HL-60 (cell line): Measurements from ENCODE around the gene LIMS2.

ENCODE experiments used
- DNase-seq, 2 experiments: peaks; one replicate each; pipeline ENCODE4 v3.0.0-alpha.2; 2010 to 2020; ENCODE audit warnings: low read depth in 1 of 2, low spot score in 1 of 2
- H3K27ac ChIP-seq: fragments of 250-450 bp; sonication (Bioruptor Pico); replicated peaks from 2 replicates; pipeline ENCODE4 v1.5.1; 2020; ENCODE audit warnings: mild to moderate bottlenecking, moderate library complexity
- H3K27me3 ChIP-seq: fragments of 250-450 bp; sonication (Bioruptor Pico); 2 replicates; pipeline ENCODE4 v1.5.1; 2021; ENCODE audit warnings: mild to moderate bottlenecking, moderate library complexity; ENCODE audit not compliant: insufficient read depth, poor library complexity, severe bottlenecking
- H3K4me3 ChIP-seq: replicated peaks from 2 replicates; pipeline ENCODE4 v1.5.1; 2011; ENCODE audit warnings: mild to moderate bottlenecking, control low read depth, low read length; ENCODE audit not compliant: insufficient read depth
- GABPA ChIP-seq: IDR thresholded peaks from 2 replicates; pipeline ENCODE4 v1.6.1; 2012; ENCODE audit warnings: low read depth
- POLR2AphosphoS5 ChIP-seq: IDR thresholded peaks from 2 replicates; pipeline ENCODE4 v1.6.1; 2012; ENCODE audit warnings: low read depth
- REST ChIP-seq: IDR thresholded peaks from 2 replicates; pipeline ENCODE4 v1.6.1; 2012; ENCODE audit warnings: low read depth; ENCODE audit not compliant: insufficient replicate concordance
- SPI1 ChIP-seq: IDR thresholded peaks from 2 replicates; pipeline ENCODE4 v1.6.1; 2012; ENCODE audit warnings: low read depth, mild to moderate bottlenecking, borderline replicate concordance
- TF ChIP-seq, protein P1 (sequence below): IDR thresholded peaks from one replicate; pipeline ENCODE4 v1.5.1; 2011; ENCODE audit warnings: low read length, control low read depth, inconsistent platforms; ENCODE audit not compliant: insufficient read depth

LIMS2 gene

GRCh38 chr2:127637725-127638252 lies 37.5 kb downstream of the LIMS2 start:
- H3K4me3 ChIP-seq = no peak overlapping the region
- H3K27me3 ChIP-seq = no peaks in the 10 kb centered on the region
- no peak overlapping the region for H3K27ac ChIP-seq
- TF ChIP-seq POLR2AphosphoS5 (no peak), SPI1 (0 out of 2 replicates have a peak, but pooled peaks have one; percentile 4), REST (no peak), GABPA (no peak)
- TF ChIP-seq, protein P1, sequence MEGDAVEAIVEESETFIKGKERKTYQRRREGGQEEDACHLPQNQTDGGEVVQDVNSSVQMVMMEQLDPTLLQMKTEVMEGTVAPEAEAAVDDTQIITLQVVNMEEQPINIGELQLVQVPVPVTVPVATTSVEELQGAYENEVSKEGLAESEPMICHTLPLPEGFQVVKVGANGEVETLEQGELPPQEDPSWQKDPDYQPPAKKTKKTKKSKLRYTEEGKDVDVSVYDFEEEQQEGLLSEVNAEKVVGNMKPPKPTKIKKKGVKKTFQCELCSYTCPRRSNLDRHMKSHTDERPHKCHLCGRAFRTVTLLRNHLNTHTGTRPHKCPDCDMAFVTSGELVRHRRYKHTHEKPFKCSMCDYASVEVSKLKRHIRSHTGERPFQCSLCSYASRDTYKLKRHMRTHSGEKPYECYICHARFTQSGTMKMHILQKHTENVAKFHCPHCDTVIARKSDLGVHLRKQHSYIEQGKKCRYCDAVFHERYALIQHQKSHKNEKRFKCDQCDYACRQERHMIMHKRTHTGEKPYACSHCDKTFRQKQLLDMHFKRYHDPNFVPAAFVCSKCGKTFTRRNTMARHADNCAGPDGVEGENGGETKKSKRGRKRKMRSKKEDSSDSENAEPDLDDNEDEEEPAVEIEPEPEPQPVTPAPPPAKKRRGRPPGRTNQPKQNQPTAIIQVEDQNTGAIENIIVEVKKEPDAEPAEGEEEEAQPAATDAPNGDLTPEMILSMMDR = no peak
- DNase-seq = peak; percentile 27 to 51

DNA sequence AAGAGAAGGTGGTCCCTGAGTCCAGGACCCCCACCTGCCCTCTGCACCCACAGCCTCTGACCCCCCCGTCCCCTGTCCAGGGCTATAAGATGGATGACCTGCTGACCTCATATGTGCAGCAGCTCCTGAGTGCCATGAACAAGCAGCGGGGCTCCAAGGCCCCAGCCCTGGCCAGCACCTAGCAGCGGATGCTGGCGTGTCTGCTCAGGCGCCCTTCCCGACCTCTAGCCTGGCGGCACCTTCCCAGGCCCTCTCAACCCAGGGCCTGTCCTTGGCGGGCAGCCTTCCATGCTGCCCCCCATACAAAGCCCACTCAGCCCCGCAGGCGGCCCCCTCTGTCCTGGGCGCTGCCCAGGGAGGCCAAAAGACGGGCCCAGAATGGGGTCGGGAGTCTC lies 38.1 kb downstream of the LIMS2 start:
- no peak overlapping the region for H3K27ac ChIP-seq
- no peak for TF ChIP-seq SPI1
- no peak overlapping the region for H3K4me3 ChIP-seq
- H3K27me3 ChIP-seq = no peaks in the 10 kb centered on the region
- no peak for DNase-seq

- Histone ChIP-seq H3K4me3 (no peak overlapping the region), H3K27ac (no peak overlapping the region), H3K27me3 (no peaks in the 10 kb centered on the region)
- TF ChIP-seq SPI1 = no peak
- no peak for TF ChIP-seq REST
- no peak for TF ChIP-seq POLR2AphosphoS5
- TF ChIP-seq, protein P1 = no peak
- no peak for TF ChIP-seq GABPA
- DNase-seq = no peak
Observed at GRCh38 chr2:127636248-127637235, 38.8 kb downstream of the LIMS2 start.

DNA sequence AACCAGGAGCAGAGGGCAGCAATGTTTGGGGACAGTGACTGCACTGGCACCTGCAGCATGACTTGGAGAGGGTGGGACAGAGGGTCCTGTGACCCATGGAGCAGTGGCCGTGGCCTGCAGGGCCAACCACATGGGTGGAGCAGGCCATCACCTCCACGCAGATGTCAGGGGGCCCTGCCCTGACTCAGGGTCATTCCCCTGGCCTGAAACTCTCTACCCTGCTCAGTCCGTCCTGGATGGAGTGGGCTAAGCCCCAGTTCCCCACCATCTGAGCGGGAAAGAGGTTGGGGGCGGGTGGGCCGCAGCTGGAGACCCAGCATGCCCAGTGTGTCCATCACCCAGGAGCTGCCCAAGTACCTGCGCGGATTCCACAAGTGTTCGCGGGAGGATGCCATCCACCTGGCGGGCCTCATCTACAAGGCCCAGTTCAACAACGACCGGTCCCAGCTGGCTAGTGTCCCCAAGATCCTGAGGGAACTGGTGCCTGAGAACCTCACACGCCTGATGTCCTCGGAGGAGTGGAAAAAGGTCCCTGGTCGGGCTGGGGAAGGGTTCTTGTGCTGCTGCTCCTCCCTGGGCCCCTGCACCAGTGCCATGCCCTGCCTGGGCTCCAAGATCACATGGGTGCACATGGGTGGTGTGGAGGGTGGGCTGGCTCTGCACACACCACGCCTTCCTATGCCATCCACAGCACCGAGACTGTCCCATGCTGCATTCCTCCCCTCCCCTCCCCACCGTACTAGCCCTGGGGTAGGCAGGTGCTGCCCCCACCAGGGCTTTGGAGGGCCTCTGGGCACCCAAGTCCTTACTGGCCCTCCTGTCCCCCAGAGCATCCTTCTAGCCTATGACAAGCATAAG lies 39.7 kb downstream of the LIMS2 start:
- H3K27ac ChIP-seq = no peak overlapping the region
- TF ChIP-seq SPI1 (no peak), GABPA (no peak)
- no peak overlapping the region for H3K4me3 ChIP-seq
- no peaks in the 10 kb centered on the region for H3K27me3 ChIP-seq
- no peak for DNase-seq
